ENCODE results near the gene TYRP1.

- no peak for TF ChIP-seq CTCF (IDR thresholded peaks at IDR 0.05; ENCODE audit: low read depth, low read length)
- TF ChIP-seq EZH2phosphoT487 (IDR thresholded peaks at IDR 0.05; ENCODE audit: low read depth), result no peak
These were observed 12.7 kb downstream of the TYRP1 start for GRCh38 chr9:12705738-12706391.

All from OCI-LY3 (cell line).